GM12891 (cell line): ENCODE results near the gene DTX3.
"Not testable (repeated sequence)": the region's sequence is repeated elsewhere in the genome, so short reads cannot be mapped to it uniquely, and the experiment has no call there.

Experiments
- POU2F2 ChIP-seq: IDR thresholded peaks from 2 replicates; pipeline ENCODE4 v1.6.1; 2011; ENCODE audit warnings: low read depth, mild to moderate bottlenecking, control low read depth, low read length, moderate library complexity
- TAF1 ChIP-seq: IDR thresholded peaks from 2 replicates; pipeline ENCODE4 v1.6.1; 2011; ENCODE audit warnings: low read depth, low read length, control low read depth

- TF ChIP-seq TAF1, POU2F2: not testable (repeated sequence)
Observed at GRCh38 chr12:57618431-57618830, 13.8 kb downstream of the DTX3 start.
